Esophagus (tissue), 2 donors: ENCODE measurements around the gene CDH20. TPM values are rescaled to one million over a fixed set of nuclear protein-coding genes. Genes with fewer than 3 reads are reported as not detected.

Source experiments
- H3K27ac ChIP-seq, 2 donors: one replicate each; pipeline ENCODE4 v1.5.1; 2013; ENCODE audit warnings: low read depth in 2 of 2, mild to moderate bottlenecking in 2 of 2, inconsistent platforms in 1 of 2, low read length in 1 of 2, moderate library complexity in 1 of 2
- H3K27me3 ChIP-seq, 2 donors: one replicate each; pipeline ENCODE4 v1.6.1; 2013; ENCODE audit warnings: low read length in 2 of 2, control low read depth in 1 of 2, mild to moderate bottlenecking in 1 of 2; ENCODE audit not compliant: insufficient read depth in 2 of 2, control insufficient read depth in 1 of 2
- H3K36me3 ChIP-seq, 2 donors: one replicate each; pipeline ENCODE4 v1.6.1; 2013; ENCODE audit warnings: low read length in 1 of 2; ENCODE audit not compliant: control insufficient read depth in 2 of 2, insufficient read depth in 2 of 2
- H3K4me1 ChIP-seq, 2 donors: one replicate each; pipeline ENCODE4 v1.6.1; 2013; ENCODE audit warnings: low read length in 1 of 2; ENCODE audit not compliant: control insufficient read depth in 2 of 2, insufficient read depth in 2 of 2
- H3K4me3 ChIP-seq, 2 donors: one replicate each; pipeline ENCODE4 v1.5.1; 2013; ENCODE audit warnings: low read length in 2 of 2, mild to moderate bottlenecking in 2 of 2, low read depth in 1 of 2, moderate library complexity in 1 of 2
- H3K9me3 ChIP-seq, 2 donors: one replicate each; pipeline ENCODE4 v1.6.1; 2013; ENCODE audit warnings: mild to moderate bottlenecking in 2 of 2, low read depth in 1 of 2, low read length in 1 of 2, moderate library complexity in 1 of 2; ENCODE audit not compliant: control insufficient read depth in 2 of 2, insufficient read depth in 1 of 2
- WGBS, 2 donors: extraction: QIAGEN DNeasy Blood & Tissue Kit; methylation state at CpG; one replicate each; pipeline ENCODE4 v1.1.7; 2013; 5-methylcytosine and 5-hydroxymethylcytosine counted together
- polyA plus RNA-seq, 2 donors: library from polyadenylated mRNA; stranded (reverse); fragments of 200-250 nt; gene quantifications; one replicate each; pipeline ENCODE4 v1.2.3, GENCODE V29; 2013
- donor health status: healthy with polysubstance abuse.
- donor health status: Bipolar disorder and iron deficiency.

The CDH20 gene
- polyA plus RNA-seq, 2 donors = 0.21 TPM; not detected in 1

GRCh38 chr18:61474918-61475317 lies 141.7 kb downstream of the CDH20 start:
- H3K4me3 ChIP-seq = no peak overlapping the region
- no peaks in the 10 kb centered on the region for H3K27me3 ChIP-seq
- no peaks in the 10 kb centered on the region for H3K4me1 ChIP-seq
- no peaks in the 10 kb centered on the region for H3K9me3 ChIP-seq
- WGBS, 2 donors = 66 to 78% methylated on average over 2 of the region's 2 CpGs
- no peaks in the 10 kb centered on the region for H3K36me3 ChIP-seq
- H3K27ac ChIP-seq = no peak overlapping the region

- Histone ChIP-seq H3K9me3 (no peaks in the 10 kb centered on the region), H3K36me3 (no peaks in the 10 kb centered on the region), H3K27me3 (no peaks in the 10 kb centered on the region), H3K4me3 (no peak overlapping the region), H3K4me1 (no peaks in the 10 kb centered on the region), H3K27ac (no peak overlapping the region)
- WGBS, 2 donors = 83 to 85% methylated on average over 5 of the region's 5 CpGs
These were observed 142.7 kb downstream of the CDH20 start for GRCh38 chr18:61475931-61476330.

- no peak overlapping the region for H3K27ac ChIP-seq
- H3K9me3 ChIP-seq = peaks cover 0 to 2% of the 10 kb centered on the region in 2 donors
- no peaks in the 10 kb centered on the region for H3K27me3 ChIP-seq
- H3K36me3 ChIP-seq = no peaks in the 10 kb centered on the region
- no peak overlapping the region for H3K4me3 ChIP-seq
- 61 to 71% methylated on average over 3 of the region's 3 CpGs for WGBS, 2 donors
- H3K4me1 ChIP-seq = no peaks in the 10 kb centered on the region
These were observed 156.1 kb downstream of the CDH20 start for GRCh38 chr18:61489334-61489733.

- no peak overlapping the region for H3K27ac ChIP-seq
- no peak overlapping the region for H3K4me3 ChIP-seq
These were observed 163.1 kb downstream of the CDH20 start for GRCh38 chr18:61496374-61496773.

GRCh38 chr18:61497422-61497821 lies 164.2 kb downstream of the CDH20 start:
- Histone ChIP-seq H3K36me3 (no peaks in the 10 kb centered on the region), H3K4me1 (no peaks in the 10 kb centered on the region), H3K4me3 (no peak overlapping the region), H3K27me3 (no peaks in the 10 kb centered on the region), H3K9me3 (peaks cover 0 to under 1% of the 10 kb centered on the region in 2 donors), H3K27ac (no peak overlapping the region)
- WGBS, 2 donors = 83 to 87% methylated on average over 3 of the region's 3 CpGs

More at GRCh38 chr18:61496374-61496773, 163.1 kb downstream of the CDH20 start:
- Histone ChIP-seq H3K27me3 (no peaks in the 10 kb centered on the region), H3K36me3 (no peaks in the 10 kb centered on the region), H3K4me1 (no peaks in the 10 kb centered on the region), H3K9me3 (peaks cover 0 to 2% of the 10 kb centered on the region in 2 donors)
- WGBS, 2 donors = 76 to 82% methylated on average over 18 of the region's 18 CpGs

- WGBS, 2 donors = 2 to 4% methylated on average over 1 of the region's 1 CpG
- Histone ChIP-seq H3K4me1 (no peaks in the 10 kb centered on the region), H3K27ac (no peak overlapping the region), H3K9me3 (no peaks in the 10 kb centered on the region), H3K36me3 (no peaks in the 10 kb centered on the region), H3K27me3 (peaks cover 0 to 3% of the 10 kb centered on the region in 2 donors), H3K4me3 (no peak overlapping the region)
These were observed 169.2 kb downstream of the CDH20 start for GRCh38 chr18:61502472-61502871.

- no peaks in the 10 kb centered on the region for H3K4me1 ChIP-seq
- WGBS, 2 donors = 50 to 53% methylated on average over 3 of the region's 3 CpGs
- no peaks in the 10 kb centered on the region for H3K9me3 ChIP-seq
- H3K27ac ChIP-seq = no peak overlapping the region
- H3K27me3 ChIP-seq = peaks cover 0 to 3% of the 10 kb centered on the region in 2 donors
- H3K4me3 ChIP-seq = no peak overlapping the region
- no peaks in the 10 kb centered on the region for H3K36me3 ChIP-seq
These were observed 170.5 kb downstream of the CDH20 start for GRCh38 chr18:61503688-61504087.

- no peaks in the 10 kb centered on the region for H3K27me3 ChIP-seq
- no peaks in the 10 kb centered on the region for H3K4me1 ChIP-seq
- H3K36me3 ChIP-seq = no peaks in the 10 kb centered on the region
- 68 to 77% methylated on average over 6 of the region's 6 CpGs for WGBS, 2 donors
- no peak overlapping the region for H3K27ac ChIP-seq
- no peak overlapping the region for H3K4me3 ChIP-seq
- H3K9me3 ChIP-seq = no peaks in the 10 kb centered on the region
These were observed 195.7 kb downstream of the CDH20 start for GRCh38 chr18:61528961-61529360.

GRCh38 chr18:61530681-61531080 lies 197.5 kb downstream of the CDH20 start:
- no peaks in the 10 kb centered on the region for H3K4me1 ChIP-seq
- H3K36me3 ChIP-seq = no peaks in the 10 kb centered on the region
- no peak overlapping the region for H3K4me3 ChIP-seq
- 76 to 79% methylated on average over 4 of the region's 4 CpGs for WGBS, 2 donors
- H3K9me3 ChIP-seq = no peaks in the 10 kb centered on the region
- H3K27ac ChIP-seq = no peak overlapping the region
- H3K27me3 ChIP-seq = no peaks in the 10 kb centered on the region

GRCh38 chr18:61531182-61531581 lies 198.0 kb downstream of the CDH20 start:
- no peaks in the 10 kb centered on the region for H3K4me1 ChIP-seq

More at GRCh38 chr18:61531182-61531581, 198.0 kb downstream of the CDH20 start:
- 66 to 75% methylated on average over 6 of the region's 6 CpGs for WGBS, 2 donors
- Histone ChIP-seq H3K4me3 (no peak overlapping the region), H3K27me3 (no peaks in the 10 kb centered on the region), H3K27ac (no peak overlapping the region), H3K9me3 (no peaks in the 10 kb centered on the region), H3K36me3 (no peaks in the 10 kb centered on the region)
